GM13977 (cell line): Measurements from ENCODE around the gene ANKRD42.
"Not testable (repeated sequence)": the region's sequence is repeated elsewhere in the genome, so short reads cannot be mapped to it uniquely, and the experiment has no call there.

Source experiments
- DNase-seq: peaks from one replicate; pipeline ENCODE4 v3.0.0; 2012; ENCODE audit warnings: low spot score
- in situ Hi-C: fragments of 300-500 bp; cut with MboI; formaldehyde crosslinking; loops from one replicate; pipeline ENCODE4 v1.12.0; 2022; ENCODE audit warnings: low sequenced_read_pairs, low pct_unique_long_range_greater_than_20kb, mixed read lengths, inconsistent platforms; ENCODE audit not compliant: unreplicated experiment
- TF ChIP-seq, protein P1 (sequence below): IDR thresholded peaks from 2 replicates; pipeline ENCODE4 v1.5.1; 2012; ENCODE audit warnings: mild to moderate bottlenecking, control low read depth; ENCODE audit not compliant: insufficient read depth; ENCODE audit errors: extremely low read depth, missing control alignments

ANKRD42 gene

DNA sequence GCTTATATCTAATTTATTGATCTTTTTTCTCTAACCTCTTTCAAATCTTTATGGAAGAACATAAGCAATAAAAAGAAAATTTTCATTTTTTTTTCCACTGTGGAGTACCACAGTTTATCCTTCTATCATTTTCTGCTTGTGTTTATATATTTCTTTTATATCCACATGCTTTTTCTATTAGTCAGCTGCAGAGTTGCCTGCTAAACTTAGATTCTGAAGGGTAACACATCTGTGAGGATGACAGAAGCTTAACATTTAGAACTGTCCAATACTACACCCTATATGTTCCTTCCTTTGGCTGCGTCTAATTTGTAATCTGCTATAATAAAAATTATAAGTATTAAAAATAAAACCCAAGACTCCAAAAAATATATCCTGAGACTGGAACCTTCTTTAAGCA, 71.8 kb downstream of the ANKRD42 start:
- DNase-seq, result no peak
- in situ Hi-C loops, result no loop called here
- TF ChIP-seq, protein P1, sequence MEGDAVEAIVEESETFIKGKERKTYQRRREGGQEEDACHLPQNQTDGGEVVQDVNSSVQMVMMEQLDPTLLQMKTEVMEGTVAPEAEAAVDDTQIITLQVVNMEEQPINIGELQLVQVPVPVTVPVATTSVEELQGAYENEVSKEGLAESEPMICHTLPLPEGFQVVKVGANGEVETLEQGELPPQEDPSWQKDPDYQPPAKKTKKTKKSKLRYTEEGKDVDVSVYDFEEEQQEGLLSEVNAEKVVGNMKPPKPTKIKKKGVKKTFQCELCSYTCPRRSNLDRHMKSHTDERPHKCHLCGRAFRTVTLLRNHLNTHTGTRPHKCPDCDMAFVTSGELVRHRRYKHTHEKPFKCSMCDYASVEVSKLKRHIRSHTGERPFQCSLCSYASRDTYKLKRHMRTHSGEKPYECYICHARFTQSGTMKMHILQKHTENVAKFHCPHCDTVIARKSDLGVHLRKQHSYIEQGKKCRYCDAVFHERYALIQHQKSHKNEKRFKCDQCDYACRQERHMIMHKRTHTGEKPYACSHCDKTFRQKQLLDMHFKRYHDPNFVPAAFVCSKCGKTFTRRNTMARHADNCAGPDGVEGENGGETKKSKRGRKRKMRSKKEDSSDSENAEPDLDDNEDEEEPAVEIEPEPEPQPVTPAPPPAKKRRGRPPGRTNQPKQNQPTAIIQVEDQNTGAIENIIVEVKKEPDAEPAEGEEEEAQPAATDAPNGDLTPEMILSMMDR, result no peak

DNA sequence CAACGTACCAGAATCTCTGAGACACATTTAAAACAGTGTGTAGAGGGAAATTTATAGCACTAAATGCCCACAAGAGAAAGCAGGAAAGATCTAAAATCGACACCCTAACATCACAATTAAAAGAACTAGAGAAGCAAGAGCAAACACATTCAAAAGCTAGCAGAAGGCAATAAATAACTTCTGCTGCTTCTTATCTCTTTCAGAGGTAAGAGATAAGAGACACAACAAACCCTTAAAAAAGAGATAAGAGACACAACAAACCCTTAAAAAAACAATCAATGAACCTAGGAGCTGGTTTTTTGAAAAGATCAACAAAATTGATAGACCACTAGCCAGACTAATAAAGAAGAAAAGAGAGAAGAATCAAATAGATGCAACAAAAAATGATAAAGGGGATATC, 75.6 kb downstream of the ANKRD42 start:
- DNase-seq, in situ Hi-C loops: not testable (repeated sequence)

GRCh38 chr11:83271734-83272133, 78.2 kb downstream of the ANKRD42 start:
- in situ Hi-C loops, DNase-seq: not testable (repeated sequence)

- TF ChIP-seq, protein P1, result no peak
- in situ Hi-C loops, result no loop called here
- DNase-seq, result no peak
Observed at GRCh38 chr11:83272627-83273026, 79.1 kb downstream of the ANKRD42 start.

DNA sequence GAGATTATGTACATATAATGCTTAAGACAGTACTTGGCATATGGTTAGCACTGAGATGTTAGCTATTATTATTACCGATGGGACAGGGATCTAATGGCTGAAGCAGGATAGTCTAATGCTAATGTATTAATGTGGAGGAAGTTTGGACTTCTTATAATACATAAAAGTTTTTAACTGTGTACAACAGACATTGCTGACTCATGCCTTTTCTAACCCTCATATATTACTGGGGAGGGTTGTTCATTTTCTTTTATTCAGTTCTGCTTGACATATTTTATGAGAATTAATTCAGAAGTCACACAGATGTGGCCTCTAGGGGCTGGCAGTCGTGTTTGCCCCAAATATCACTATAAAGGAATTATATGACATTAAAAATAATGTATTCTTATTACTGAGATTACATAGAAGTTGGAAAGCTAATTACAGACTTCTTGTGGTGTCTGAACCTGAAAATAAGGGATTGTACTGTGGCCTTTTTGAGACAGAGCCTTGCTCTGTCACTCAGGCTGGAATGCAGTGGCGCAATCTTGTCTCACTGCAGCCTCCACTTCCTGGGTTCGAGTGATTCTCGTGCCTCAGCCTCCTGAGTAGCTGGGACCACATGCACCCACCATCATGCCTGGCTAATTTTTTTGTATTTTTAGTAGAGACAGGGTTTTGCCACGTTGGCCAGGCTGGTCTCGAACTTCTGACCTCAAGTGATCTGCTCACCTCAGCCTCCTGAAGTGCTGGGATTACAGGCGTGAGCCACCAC, 82.6 kb downstream of the ANKRD42 start:
- in situ Hi-C loops, result loop anchor here (25.0 kb wide), 1 partner anchor 436 kb away; no protein-coding TSS in a partner anchor
- no peak for DNase-seq

GRCh38 chr11:83278351-83278750, 84.8 kb downstream of the ANKRD42 start:
- DNase-seq, result no peak
- TF ChIP-seq, protein P1, result no peak
- in situ Hi-C loops, result loop anchor here (25.0 kb wide), 1 partner anchor 434 kb away; no protein-coding TSS in a partner anchor

More for the DNA sequence above, 82.6 kb downstream of the ANKRD42 start:
- TF ChIP-seq, protein P1, result no peak

- DNase-seq, result no peak
- in situ Hi-C loops, result loop anchor here (25.0 kb wide), 1 partner anchor 432 kb away; no protein-coding TSS in a partner anchor
- TF ChIP-seq, protein P1, result no peak
Observed at GRCh38 chr11:83280256-83280655, 86.7 kb downstream of the ANKRD42 start.
